Measurements from ENCODE around the gene FRYL.

FRYL gene

GRCh38 chr4:48693856-48694574 is 86.1 kb downstream of the FRYL start:
- no peak for TF ChIP-seq CTCF (IDR thresholded peaks at IDR 0.05; ENCODE audit: insufficient read depth, low read length, poor library complexity, severe bottlenecking)
- Histone ChIP-seq H3K4me3 (replicated peaks; ENCODE audit: low read depth, low read length) (no peak overlapping the region), H3K27me3 (replicated peaks; ENCODE audit: control insufficient read depth, insufficient read depth, low read length) (no peaks in the 10 kb centered on the region), H3K36me3 (ENCODE audit: control insufficient read depth, insufficient read depth, low read length) (no peaks in the 10 kb centered on the region)
- no peak for DNase-seq (ENCODE audit: extremely low read depth, insufficient read length)

- Histone ChIP-seq H3K36me3 (ENCODE audit: control insufficient read depth, insufficient read depth, low read length) (no peaks in the 10 kb centered on the region), H3K27me3 (replicated peaks; ENCODE audit: control insufficient read depth, insufficient read depth, low read length) (no peaks in the 10 kb centered on the region), H3K4me3 (replicated peaks; ENCODE audit: low read depth, low read length) (no peak overlapping the region)
- TF ChIP-seq CTCF (IDR thresholded peaks at IDR 0.05; ENCODE audit: insufficient read depth, low read length, poor library complexity, severe bottlenecking): no peak
- DNase-seq (ENCODE audit: extremely low read depth, insufficient read length): no peak
Observed at GRCh38 chr4:48692897-48693296, 87.2 kb downstream of the FRYL start.

- Histone ChIP-seq H3K36me3 (ENCODE audit: control insufficient read depth, insufficient read depth, low read length) (no peaks in the 10 kb centered on the region), H3K27me3 (replicated peaks; ENCODE audit: control insufficient read depth, insufficient read depth, low read length) (no peaks in the 10 kb centered on the region), H3K4me3 (replicated peaks; ENCODE audit: low read depth, low read length) (no peak overlapping the region)
- no peak for TF ChIP-seq CTCF (IDR thresholded peaks at IDR 0.05; ENCODE audit: insufficient read depth, low read length, poor library complexity, severe bottlenecking)
- DNase-seq (ENCODE audit: extremely low read depth, insufficient read length): no peak
Observed at GRCh38 chr4:48692044-48692443, 88.0 kb downstream of the FRYL start.

GRCh38 chr4:48688953-48689352 is 91.1 kb downstream of the FRYL start:
- Histone ChIP-seq H3K36me3 (ENCODE audit: control insufficient read depth, insufficient read depth, low read length) (no peaks in the 10 kb centered on the region), H3K4me3 (replicated peaks; ENCODE audit: low read depth, low read length) (no peak overlapping the region), H3K27me3 (replicated peaks; ENCODE audit: control insufficient read depth, insufficient read depth, low read length) (no peaks in the 10 kb centered on the region)
- TF ChIP-seq CTCF (IDR thresholded peaks at IDR 0.05; ENCODE audit: insufficient read depth, low read length, poor library complexity, severe bottlenecking): no peak
- no peak for DNase-seq (ENCODE audit: extremely low read depth, insufficient read length)

- no peak overlapping the region for H3K4me3 ChIP-seq (replicated peaks; ENCODE audit: low read depth, low read length)
Observed at GRCh38 chr4:48687313-48688051, 92.6 kb downstream of the FRYL start.

More at GRCh38 chr4:48687313-48688051, 92.6 kb downstream of the FRYL start:
- Histone ChIP-seq H3K27me3 (replicated peaks; ENCODE audit: control insufficient read depth, insufficient read depth, low read length) (no peaks in the 10 kb centered on the region), H3K36me3 (ENCODE audit: control insufficient read depth, insufficient read depth, low read length) (no peaks in the 10 kb centered on the region)
- no peak for TF ChIP-seq CTCF (IDR thresholded peaks at IDR 0.05; ENCODE audit: insufficient read depth, low read length, poor library complexity, severe bottlenecking)
- DNase-seq (ENCODE audit: extremely low read depth, insufficient read length): no peak

Data from GM06990 (cell line).